ENCODE data around the gene PAM.

Gene PAM

GRCh38 chr5:102815540-102816332, 60.6 kb downstream of the PAM start:
- no peak for DNase-seq

- DNase-seq = no peak
These were observed 63.2 kb downstream of the PAM start for GRCh38 chr5:102818345-102818744.

DNA sequence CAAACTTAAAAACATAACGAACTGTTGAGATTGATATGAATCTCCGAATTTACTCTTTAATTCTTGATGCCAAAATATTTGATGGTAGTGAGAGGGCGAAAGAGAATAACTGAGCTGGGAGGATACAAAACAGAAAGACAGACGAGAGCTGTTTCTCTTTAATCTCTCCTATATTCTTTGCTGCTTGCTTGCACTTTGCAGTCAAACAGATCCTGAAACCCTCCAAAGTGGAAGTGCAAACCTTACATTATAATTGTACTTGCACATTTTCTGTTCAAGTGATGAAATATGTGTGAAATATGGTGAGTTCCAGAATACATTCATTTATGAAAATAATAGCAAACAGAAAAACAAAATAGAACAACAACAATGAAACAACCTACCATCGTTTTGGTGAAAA, 63.8 kb downstream of the PAM start:
- DNase-seq = no peak

GRCh38 chr5:102819634-102820033, 64.5 kb downstream of the PAM start:
- DNase-seq = no peak

DNA sequence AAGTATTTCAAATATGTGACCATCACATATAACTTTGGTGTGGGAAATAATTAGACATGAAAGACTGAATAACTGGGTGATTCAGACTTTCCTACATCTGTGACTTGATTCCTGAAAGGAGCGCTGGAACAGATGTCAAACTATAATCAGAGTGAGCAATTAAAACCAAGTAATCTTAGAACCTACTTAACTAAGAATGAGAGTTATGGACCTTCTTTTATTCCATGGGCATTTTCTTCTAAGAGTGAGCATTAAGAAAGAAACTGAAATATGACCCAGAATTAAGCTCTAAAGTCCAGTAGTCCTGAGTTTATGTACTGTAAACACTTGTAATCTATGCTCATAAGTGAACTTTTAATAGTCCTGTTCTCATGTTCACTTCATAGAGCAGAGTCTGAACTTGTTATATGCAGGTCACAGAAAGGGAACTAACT, 68.4 kb downstream of the PAM start:
- no peak for DNase-seq

DNA sequence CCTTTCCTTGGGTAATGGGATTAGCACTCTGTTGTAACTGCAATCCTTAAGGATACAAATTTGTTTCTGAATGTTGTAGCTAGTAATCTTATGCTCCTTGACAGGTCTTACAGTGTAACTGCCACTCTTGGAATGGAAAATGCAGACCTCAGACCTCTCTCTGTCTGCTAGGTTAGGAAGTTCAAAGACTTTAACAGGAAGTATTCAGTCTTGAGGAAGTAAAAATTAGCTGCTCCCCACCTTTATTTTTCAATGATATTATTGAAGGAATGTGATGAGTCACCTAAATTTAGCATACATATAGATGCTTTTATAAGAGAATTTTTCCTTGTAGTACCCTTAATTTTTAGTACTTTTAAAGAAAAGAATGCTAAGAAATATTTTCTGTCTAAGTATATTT, 71.5 kb downstream of the PAM start:
- no peak for DNase-seq

GRCh38 chr5:102830241-102830640, 75.1 kb downstream of the PAM start:
- no peak for DNase-seq

- DNase-seq = no peak
These were observed 77.3 kb downstream of the PAM start for GRCh38 chr5:102832445-102832844.

DNA sequence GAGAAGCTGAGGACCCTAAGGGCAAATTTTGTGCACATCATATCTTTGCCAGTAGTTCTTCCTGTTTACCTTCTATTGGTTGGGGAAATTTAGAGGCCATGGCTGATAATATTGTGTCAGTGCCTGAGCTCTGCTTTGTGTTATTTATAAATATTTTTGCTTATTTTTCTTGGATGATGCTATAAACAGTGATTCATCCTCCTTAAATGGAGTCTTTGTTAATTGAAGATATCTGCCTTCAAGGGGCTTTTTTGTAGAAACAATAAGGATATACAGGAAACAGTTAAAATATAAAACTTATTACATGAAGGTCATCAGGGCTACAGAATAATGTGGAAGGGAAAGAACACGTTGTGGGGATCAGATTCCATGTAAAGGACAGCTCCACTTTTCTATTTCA, 78.0 kb downstream of the PAM start:
- no peak for DNase-seq

DNA sequence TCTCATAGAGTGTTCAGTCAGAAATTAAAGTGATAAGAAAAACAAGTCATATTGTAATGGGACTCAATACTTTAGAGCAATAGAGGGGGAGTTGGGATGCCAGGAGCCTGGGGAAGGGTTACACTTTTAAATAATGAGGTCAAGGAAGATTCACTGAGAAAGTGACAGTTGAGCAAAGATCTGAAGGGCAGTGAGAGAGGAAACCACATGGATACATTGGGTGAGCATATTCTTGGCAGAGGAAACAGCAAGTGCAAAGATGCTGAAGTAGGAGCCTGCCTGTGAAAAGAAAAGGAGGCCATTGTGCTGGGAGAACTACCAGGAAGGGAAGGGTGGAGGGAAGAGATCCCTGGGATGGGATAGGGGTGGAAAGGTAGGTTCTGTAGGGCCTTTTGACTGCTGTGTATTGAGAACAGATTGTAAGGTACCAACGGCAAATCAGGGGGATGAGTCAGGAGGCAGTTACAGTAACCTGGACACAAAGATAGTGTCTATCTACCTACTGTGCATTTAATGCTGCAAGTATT, 79.4 kb downstream of the PAM start:
- no peak for DNase-seq

- DNase-seq = no peak
These were observed 80.6 kb downstream of the PAM start for GRCh38 chr5:102835717-102836116.

DNA sequence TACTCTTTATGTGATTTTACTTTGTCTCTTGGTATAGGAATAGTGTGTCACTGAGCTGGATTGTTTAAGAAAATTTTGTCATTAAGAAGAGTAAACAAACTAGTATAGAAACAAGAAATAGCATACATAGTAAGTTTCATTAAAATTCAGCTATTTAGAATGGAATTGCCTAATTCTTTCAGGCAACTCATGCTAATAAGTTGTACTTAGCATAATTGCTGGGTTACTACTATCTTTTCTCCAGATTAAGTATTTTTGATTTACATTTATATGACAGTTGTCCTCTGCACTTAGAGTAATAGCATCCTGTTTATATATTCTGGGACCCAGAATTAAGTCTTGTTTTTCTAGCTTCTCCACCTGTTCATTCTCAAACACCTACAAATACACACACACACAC, 85.9 kb downstream of the PAM start:
- no peak for DNase-seq

- DNase-seq = no peak
These were observed 88.9 kb downstream of the PAM start for GRCh38 chr5:102843997-102844396.

DNA sequence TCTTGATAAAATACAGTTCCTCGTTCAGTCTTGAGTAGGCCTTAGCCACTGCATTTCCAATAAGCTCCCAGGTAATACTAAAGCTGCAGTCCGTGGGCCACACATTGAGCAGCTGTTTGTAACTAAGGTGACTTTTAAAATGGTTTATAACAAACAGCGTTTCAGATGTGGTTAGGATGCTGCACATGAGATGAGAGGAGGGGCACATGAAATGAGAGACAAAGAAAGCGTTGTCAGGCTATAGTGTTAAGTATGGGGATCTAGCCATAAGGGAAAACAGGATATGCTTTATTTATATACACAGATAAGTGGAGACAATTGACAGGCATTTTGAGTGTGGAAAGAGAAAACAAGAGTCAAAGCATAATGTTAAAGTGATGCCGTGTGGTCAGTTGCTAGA, 89.9 kb downstream of the PAM start:
- DNase-seq = no peak

DNA sequence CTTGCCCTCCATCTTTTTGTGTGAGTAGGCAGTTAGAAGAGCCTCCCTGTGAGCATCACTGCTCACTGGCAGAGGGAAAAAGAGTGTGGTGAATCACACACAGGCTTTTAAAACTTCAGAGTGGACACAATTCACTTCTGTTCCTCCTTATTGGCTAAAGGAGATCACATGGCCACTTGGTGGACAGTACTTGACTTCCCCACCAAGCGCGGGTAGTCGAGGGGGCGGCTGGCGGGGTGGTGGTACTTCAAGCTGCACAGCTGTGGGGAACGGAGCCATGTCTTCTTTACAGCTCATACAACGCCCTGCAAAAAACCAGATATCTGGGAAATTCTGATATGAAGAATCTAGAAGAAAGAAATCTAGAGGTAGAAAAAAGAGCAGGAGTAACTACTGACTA, 95.4 kb downstream of the PAM start:
- DNase-seq = no peak

DNA sequence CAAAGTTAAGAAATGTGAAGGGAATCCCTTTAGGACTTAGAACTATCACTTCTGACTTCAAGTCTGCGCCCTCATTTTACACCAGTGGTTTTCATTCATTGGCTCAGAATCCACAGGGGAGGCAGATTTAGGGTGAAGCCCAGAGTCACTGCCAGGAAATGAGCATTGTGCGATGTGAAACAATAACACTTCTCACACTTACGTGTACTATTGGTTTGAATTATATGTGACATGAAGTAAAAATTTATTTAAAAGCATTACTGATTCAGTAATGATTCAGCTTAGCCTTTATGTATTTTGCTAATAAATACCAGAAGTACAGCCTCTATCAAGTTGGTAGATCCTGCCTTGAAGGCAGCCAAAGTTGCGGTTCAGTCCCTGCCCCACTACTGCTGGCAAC, 98.6 kb downstream of the PAM start:
- DNase-seq = no peak

DNA sequence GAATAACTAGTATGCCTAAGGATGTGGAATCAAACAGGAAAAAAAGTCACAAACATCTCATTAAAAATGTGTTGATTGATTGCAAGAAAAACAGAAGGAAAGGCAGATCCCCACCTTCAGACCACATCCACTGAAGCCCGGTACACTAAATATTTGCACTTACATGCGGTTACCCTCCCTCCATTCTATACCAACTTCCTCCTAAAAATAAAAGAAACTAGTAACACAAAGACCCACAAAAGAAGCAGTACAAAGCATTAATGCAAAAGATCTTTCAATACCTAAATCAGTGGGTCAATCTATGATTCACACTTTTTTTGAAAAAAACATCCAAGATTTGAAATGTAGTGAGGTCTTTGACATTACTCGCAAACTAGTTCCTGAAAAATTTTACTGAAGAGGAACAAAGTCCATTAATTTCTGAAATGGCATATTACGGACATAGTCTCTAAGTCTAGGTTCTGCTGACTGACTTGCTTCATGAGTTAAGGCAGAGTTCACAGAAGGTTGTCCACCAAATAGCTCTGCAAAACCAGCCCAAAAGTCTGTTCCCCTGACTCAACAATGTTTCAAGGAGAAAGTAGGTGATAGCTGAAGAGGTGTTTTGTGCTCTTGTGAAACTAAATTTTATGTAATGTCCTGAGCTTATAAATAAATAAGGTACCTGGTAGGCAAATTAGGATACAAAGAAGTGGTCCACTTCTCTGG, 100.7 kb downstream of the PAM start:
- DNase-seq = no peak

DNA sequence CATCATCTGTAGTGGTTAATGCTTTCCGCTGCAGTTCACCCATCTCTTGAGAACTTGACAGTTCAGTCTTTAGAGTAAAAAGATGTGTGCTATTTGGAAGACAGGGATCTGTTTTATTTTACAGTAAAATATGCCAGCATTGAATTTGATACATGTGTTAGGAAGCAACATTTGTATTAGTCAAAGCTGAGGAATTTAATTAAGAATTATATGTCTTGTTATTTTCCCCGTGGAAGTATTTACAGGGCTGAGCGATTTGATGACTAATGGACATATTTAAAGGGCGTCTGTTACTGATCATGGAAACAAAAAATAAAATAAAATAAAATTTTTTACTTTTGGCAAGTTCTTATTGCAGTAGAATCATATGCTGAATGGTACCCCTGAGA, 101.3 kb downstream of the PAM start:
- DNase-seq = no peak

GRCh38 chr5:102857076-102857818, 102.1 kb downstream of the PAM start:
- DNase-seq = no peak

GRCh38 chr5:102858221-102858620, 103.1 kb downstream of the PAM start:
- no peak for DNase-seq

DNA sequence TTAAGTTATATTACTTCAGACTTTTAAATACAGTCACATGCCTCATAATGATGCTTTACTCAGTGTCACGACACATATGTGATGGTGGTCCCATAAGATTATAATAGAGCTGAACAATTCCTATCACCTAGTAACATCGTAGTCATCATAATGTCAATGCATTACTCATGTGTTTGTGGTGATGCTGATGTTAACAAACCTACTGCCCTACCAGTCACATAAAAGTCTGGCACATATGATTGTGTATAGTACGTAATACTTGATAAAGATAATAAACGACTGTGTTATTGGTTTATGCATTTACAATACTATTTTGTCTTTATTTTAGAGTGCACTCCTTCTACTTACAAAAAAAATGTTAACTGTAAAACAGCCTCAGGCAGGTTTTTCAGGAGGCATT, 103.7 kb downstream of the PAM start:
- DNase-seq = no peak

DNA sequence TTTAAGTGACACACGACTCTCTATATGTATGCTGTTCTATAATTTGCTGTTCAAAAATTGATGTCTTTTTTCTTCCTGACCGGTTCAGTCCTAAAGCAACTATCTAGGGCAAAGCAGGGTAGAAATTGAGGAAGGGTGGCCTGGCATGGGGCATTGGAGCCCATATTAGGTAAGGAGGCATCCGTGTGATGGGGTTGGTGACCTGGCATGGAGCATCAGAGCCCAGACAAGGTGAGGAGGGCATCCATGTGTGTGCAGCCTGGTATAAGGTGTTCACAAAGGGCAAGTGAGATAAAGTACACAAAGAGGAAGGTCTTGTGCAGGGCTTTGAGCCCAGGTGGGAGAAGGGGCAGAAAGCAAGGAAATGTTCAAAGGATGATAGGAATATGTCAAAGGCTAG, 104.9 kb downstream of the PAM start:
- DNase-seq = no peak

- DNase-seq = no peak
These were observed 108.0 kb downstream of the PAM start for GRCh38 chr5:102863058-102863457.

Measured in SHP77 treated with DMSO at 0.1 percent for 48 hours (cell line).